Calu3 (cell line): ENCODE results near the gene ZNF775. TPM values are rescaled to one million over a fixed set of nuclear protein-coding genes. Genes with fewer than 3 reads are reported as not detected.

Source experiments
- BruUV-seq: library from RNA; stranded (reverse); fragments of 400-500 nt; replicated peaks from 2 replicates; lab custom pipeline; 2021; lab: Mats Ljungman, UMichigan
- CTCF ChIA-PET: fragments of 300-600 bp; sonication (Branson Sonifier 250); formaldehyde crosslinking; loops from one replicate; lab custom pipeline; 2022; ENCODE audit warnings: antibody characterized with exemption; lab: Charles Lee
- DNase-seq: peaks from one replicate; pipeline ENCODE4 v3.0.0; 2022
- H3K27ac Mint-ChIP-seq: one replicate; pipeline ENCODE4 v1.8.0; 2022; ENCODE audit warnings: mixed read lengths; ENCODE audit not compliant: unreplicated experiment
- H3K27me3 Mint-ChIP-seq: one replicate; pipeline ENCODE4 v1.8.0; 2022; ENCODE audit warnings: mixed read lengths; ENCODE audit not compliant: unreplicated experiment
- H3K36me3 Mint-ChIP-seq: one replicate; pipeline ENCODE4 v1.8.0; 2022; ENCODE audit warnings: mild to moderate bottlenecking, moderate library complexity, mixed read lengths; ENCODE audit not compliant: insufficient read depth, unreplicated experiment
- H3K4me1 Mint-ChIP-seq: one replicate; pipeline ENCODE4 v1.8.0; 2022; ENCODE audit warnings: mild to moderate bottlenecking, low read depth, mixed read lengths; ENCODE audit not compliant: unreplicated experiment
- H3K4me3 Mint-ChIP-seq: one replicate; pipeline ENCODE4 v1.8.0; 2022; ENCODE audit warnings: mild to moderate bottlenecking, low read depth, moderate library complexity, mixed read lengths; ENCODE audit not compliant: unreplicated experiment
- H3K9me3 Mint-ChIP-seq: one replicate; pipeline ENCODE4 v1.8.0; 2022; ENCODE audit warnings: low read depth, mixed read lengths; ENCODE audit not compliant: unreplicated experiment
- CTCF ChIP-seq: fragments of 200-600 bp; IDR thresholded peaks from one replicate; pipeline ENCODE4 v1.8.0; 2022; ENCODE audit warnings: antibody characterized with exemption; ENCODE audit not compliant: unreplicated experiment
- intact Hi-C: fragments of 100-400 bp; cut with micrococcal nuclease; formaldehyde crosslinking; loops from one replicate; pipeline ENCODE4 v1.10.0; 2022; ENCODE audit not compliant: unreplicated experiment
- total RNA-seq: library from RNA; stranded (reverse); gene quantifications from 2 replicates; pipeline ENCODE4 v1.2.3, GENCODE V29; 2022

Gene ZNF775
- total RNA-seq, 1 experiment from 2014 or later, result 5.8 TPM

- no peak overlapping the region for H3K4me3 Mint-ChIP-seq
- peaks cover 25% of the 10 kb centered on the region for H3K27me3 Mint-ChIP-seq
- BruUV-seq, result no TSS peak
- H3K9me3 Mint-ChIP-seq, result peaks cover 8% of the 10 kb centered on the region
- H3K4me1 Mint-ChIP-seq, result no peaks in the 10 kb centered on the region
- H3K27ac Mint-ChIP-seq, result no peak overlapping the region
- CTCF ChIA-PET, result no interaction called here
- TF ChIP-seq CTCF, result no peak
- no peak for DNase-seq
- H3K36me3 Mint-ChIP-seq, result peaks cover 4% of the 10 kb centered on the region
- intact Hi-C loops, result no loop called here
Measured at GRCh38 chr7:150442811-150443210, 63.7 kb downstream of the ZNF775 start.

GRCh38 chr7:150443793-150444540 lies 64.8 kb downstream of the ZNF775 start:
- Mint-ChIP-seq H3K36me3 (peaks cover 4% of the 10 kb centered on the region), H3K9me3 (peaks cover 8% of the 10 kb centered on the region), H3K27ac (no peak overlapping the region), H3K27me3 (peaks cover 26% of the 10 kb centered on the region), H3K4me3 (no peak overlapping the region), H3K4me1 (peaks cover 8% of the 10 kb centered on the region)
- TF ChIP-seq CTCF, result no peak
- CTCF ChIA-PET, result no interaction called here
- intact Hi-C loops, result no loop called here
- no peak for DNase-seq
- no TSS peak for BruUV-seq

- no peak for DNase-seq
- peaks cover 8% of the 10 kb centered on the region for H3K4me1 Mint-ChIP-seq
- intact Hi-C loops, result loop anchor here (5.0 kb wide), 1 partner anchor 432 kb away; no protein-coding TSS in a partner anchor
- H3K4me3 Mint-ChIP-seq, result no peak overlapping the region
- CTCF ChIA-PET, result interaction anchor here (0.8 kb wide), 1 partner anchor 56 kb away, joined by 3 read pairs; no protein-coding TSS in a partner anchor
- H3K9me3 Mint-ChIP-seq, result peaks cover 8% of the 10 kb centered on the region
- no TSS peak for BruUV-seq
- H3K36me3 Mint-ChIP-seq, result peaks cover 4% of the 10 kb centered on the region
- peaks cover 26% of the 10 kb centered on the region for H3K27me3 Mint-ChIP-seq
- H3K27ac Mint-ChIP-seq, result no peak overlapping the region
- no peak for TF ChIP-seq CTCF
Measured at GRCh38 chr7:150444674-150445365, 65.7 kb downstream of the ZNF775 start.

- Mint-ChIP-seq H3K27me3 (peaks cover 35% of the 10 kb centered on the region), H3K4me3 (no peak overlapping the region), H3K36me3 (peaks cover 4% of the 10 kb centered on the region), H3K27ac (no peak overlapping the region), H3K9me3 (peaks cover 7% of the 10 kb centered on the region), H3K4me1 (peaks cover 8% of the 10 kb centered on the region)
- DNase-seq, result no peak
- no peak for TF ChIP-seq CTCF
- intact Hi-C loops, result loop anchor here (5.0 kb wide), 1 partner anchor 431 kb away; no protein-coding TSS in a partner anchor
- CTCF ChIA-PET, result interaction anchor here (0.6 kb wide), 1 partner anchor 1311 kb away, joined by 3 read pairs; no protein-coding TSS in a partner anchor
- no TSS peak for BruUV-seq
Measured at GRCh38 chr7:150446288-150446938, 67.3 kb downstream of the ZNF775 start.
